Measurements from ENCODE around the gene PJA2.

DNA sequence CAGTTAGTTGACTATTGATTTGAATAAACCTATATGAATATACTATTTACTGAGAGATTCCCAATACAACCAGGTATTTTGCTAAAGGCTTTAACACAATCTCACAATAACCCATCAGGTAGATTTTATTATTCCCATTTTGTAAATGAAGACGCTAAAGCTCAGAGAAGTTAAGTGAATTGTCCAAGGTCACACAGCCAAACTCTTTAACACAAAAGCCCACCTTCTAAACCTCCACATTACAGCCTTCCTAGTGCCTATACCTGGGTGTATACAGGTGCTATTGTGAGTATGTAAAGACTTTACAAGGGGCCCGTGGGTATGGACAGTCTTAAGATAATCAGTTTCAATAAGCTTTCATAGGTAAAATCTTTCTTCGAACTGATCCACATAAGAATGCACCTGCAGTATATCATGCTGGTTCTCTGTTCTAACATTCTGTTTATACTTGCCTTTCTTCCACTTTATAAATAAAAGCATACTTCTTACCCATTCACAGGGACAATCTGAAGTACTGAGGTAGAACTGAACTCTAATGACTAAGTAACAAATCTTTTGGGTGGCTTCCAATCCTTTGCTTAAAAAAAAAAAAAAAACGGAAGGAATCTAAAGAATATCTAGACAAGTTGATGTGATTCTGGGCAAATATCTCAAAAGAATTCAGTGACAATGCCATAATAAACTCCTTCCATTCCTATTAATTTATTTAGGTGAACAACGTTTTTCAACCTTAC, 59.1 kb downstream of the PJA2 start:
- TF ChIP-seq EZH2phosphoT487 (IDR thresholded peaks at IDR 0.05; ENCODE audit: borderline replicate concordance, low read length): no peak
- TF ChIP-seq, protein P1, sequence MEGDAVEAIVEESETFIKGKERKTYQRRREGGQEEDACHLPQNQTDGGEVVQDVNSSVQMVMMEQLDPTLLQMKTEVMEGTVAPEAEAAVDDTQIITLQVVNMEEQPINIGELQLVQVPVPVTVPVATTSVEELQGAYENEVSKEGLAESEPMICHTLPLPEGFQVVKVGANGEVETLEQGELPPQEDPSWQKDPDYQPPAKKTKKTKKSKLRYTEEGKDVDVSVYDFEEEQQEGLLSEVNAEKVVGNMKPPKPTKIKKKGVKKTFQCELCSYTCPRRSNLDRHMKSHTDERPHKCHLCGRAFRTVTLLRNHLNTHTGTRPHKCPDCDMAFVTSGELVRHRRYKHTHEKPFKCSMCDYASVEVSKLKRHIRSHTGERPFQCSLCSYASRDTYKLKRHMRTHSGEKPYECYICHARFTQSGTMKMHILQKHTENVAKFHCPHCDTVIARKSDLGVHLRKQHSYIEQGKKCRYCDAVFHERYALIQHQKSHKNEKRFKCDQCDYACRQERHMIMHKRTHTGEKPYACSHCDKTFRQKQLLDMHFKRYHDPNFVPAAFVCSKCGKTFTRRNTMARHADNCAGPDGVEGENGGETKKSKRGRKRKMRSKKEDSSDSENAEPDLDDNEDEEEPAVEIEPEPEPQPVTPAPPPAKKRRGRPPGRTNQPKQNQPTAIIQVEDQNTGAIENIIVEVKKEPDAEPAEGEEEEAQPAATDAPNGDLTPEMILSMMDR (IDR thresholded peaks at IDR 0.05; ENCODE audit: low read depth, low read length, poor library complexity, severe bottlenecking): no peak
